A673 (cell line): ENCODE data around the gene ZBTB44. TPM values are rescaled to one million over a fixed set of nuclear protein-coding genes. Genes with fewer than 3 reads are reported as not detected.
A peak's percentile ranks its signal among the peaks of the same experiment; 100 is the strongest.

Experiments used
- BruUV-seq: library from RNA; stranded (reverse); fragments of 400-500 nt; replicated peaks from 2 replicates; lab custom pipeline; 2021; lab: Mats Ljungman, UMichigan
- CTCF ChIA-PET: fragments of 300-600 bp; sonication (Branson Sonifier 250); formaldehyde crosslinking; loops from one replicate; lab custom pipeline; 2022; ENCODE audit warnings: antibody characterized with exemption; lab: Charles Lee
- POLR2A ChIA-PET: fragments of 300-600 bp; sonication (Branson Sonifier 250); formaldehyde crosslinking; loops from one replicate; lab custom pipeline; 2022; ENCODE audit warnings: antibody characterized with exemption; ENCODE audit not compliant: low non-redundant PET; lab: Charles Lee
- DNase-seq: peaks from one replicate; pipeline ENCODE4 v3.0.0-alpha.2; 2015; ENCODE audit warnings: low spot score
- H3K27ac ChIP-seq: fragments of 200-600 bp; sonication (generic); 2 replicates; pipeline ENCODE4 v1.5.1; 2016; ENCODE audit warnings: mixed run types, low read depth, mild to moderate bottlenecking, mixed read lengths, antibody characterized with exemption, low read length; ENCODE audit not compliant: poor library complexity, severe bottlenecking
- H3K27me3 ChIP-seq: fragments of 200-600 bp; sonication (generic); replicated peaks from 2 replicates; pipeline ENCODE4 v1.6.1; 2017; ENCODE audit warnings: mixed run types, low read depth, mild to moderate bottlenecking, mixed read lengths, antibody characterized with exemption, low read length; ENCODE audit not compliant: insufficient read depth, poor library complexity
- H3K36me3 ChIP-seq: fragments of 200-600 bp; sonication (generic); 2 replicates; pipeline ENCODE4 v1.6.1; 2016; ENCODE audit warnings: mixed run types, mild to moderate bottlenecking, mixed read lengths, antibody characterized with exemption, low read length; ENCODE audit not compliant: insufficient read depth, poor library complexity, severe bottlenecking
- H3K4me1 ChIP-seq: fragments of 200-600 bp; sonication (generic); 2 replicates; pipeline ENCODE4 v1.6.1; 2017; ENCODE audit warnings: mixed run types, mild to moderate bottlenecking, mixed read lengths, antibody characterized with exemption, low read length; ENCODE audit not compliant: insufficient read depth, poor library complexity, severe bottlenecking
- H3K4me3 ChIP-seq: fragments of 200-600 bp; sonication (generic); 2 replicates; pipeline ENCODE4 v1.5.1; 2016; ENCODE audit warnings: low read depth, mixed run types, mild to moderate bottlenecking, mixed read lengths, low read length; ENCODE audit not compliant: poor library complexity, severe bottlenecking
- H3K9me3 ChIP-seq: fragments of 200-600 bp; sonication (generic); 2 replicates; pipeline ENCODE4 v1.6.1; 2016; ENCODE audit warnings: mixed run types, low read depth, mild to moderate bottlenecking, mixed read lengths, antibody characterized with exemption, low read length; ENCODE audit not compliant: poor library complexity, severe bottlenecking
- EZH2 ChIP-seq: fragments of 200-600 bp; sonication (generic); IDR thresholded peaks from 2 replicates; pipeline ENCODE4 v1.6.1; 2017; ENCODE audit warnings: borderline replicate concordance, low read depth, mild to moderate bottlenecking, mixed read lengths, antibody characterized with exemption, low read length; ENCODE audit not compliant: poor library complexity, severe bottlenecking
- intact Hi-C: fragments of 100-400 bp; cut with micrococcal nuclease; formaldehyde crosslinking; loops from one replicate; pipeline ENCODE4 v1.10.0; 2022; ENCODE audit not compliant: unreplicated experiment
- total RNA-seq: library from RNA; stranded (reverse); gene quantifications from 2 replicates; pipeline ENCODE4 v1.2.3, GENCODE V29; 2021
- TF ChIP-seq, protein P1 (sequence below): fragments of 300-800, 200-600 bp; sonication (generic); conservative IDR thresholded peaks from 2 replicates; pipeline ENCODE4 v1.5.1; 2017; ENCODE audit warnings: low read depth, mild to moderate bottlenecking, antibody characterized with exemption, low read length, moderate library complexity, mixed read lengths

ZBTB44 gene
- total RNA-seq, 1 experiment from 2014 or later, result 37.0 TPM

DNA sequence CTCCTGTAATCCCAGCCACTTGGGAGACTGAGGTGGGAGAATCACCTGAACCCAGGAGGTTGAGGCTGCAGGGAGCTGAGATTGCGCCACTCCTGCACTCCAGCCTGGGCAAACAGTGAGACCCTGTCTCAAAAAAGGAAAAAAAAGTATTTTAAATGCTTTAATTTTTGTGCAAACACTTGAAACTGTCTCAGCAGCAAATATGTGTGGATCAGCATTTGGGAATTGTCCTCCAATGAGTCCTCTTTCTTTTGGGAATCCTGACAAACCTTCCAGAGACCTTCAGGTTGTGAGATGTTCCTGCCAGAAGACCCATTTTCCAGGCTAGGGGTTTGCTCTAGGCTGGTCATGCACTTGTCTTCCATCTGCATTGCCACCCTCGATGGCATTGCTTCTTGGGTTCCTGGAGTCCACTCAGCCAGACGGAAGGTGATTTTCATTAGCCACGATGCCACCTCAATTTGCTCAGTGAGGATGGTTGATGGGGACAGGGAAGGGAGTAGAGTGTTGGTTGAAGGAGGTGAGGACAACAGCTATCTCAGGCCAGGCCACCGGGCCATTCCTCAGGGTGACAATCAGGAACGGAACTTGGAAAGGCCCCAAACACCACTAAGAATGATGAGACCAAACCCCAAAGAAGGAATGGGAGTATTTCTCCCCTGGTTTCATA is 99.7 kb downstream of the ZBTB44 start:
- ChIA-PET POLR2A (no interaction called here), CTCF (no interaction called here)
- no peak for DNase-seq
- H3K27me3 ChIP-seq, result no peaks in the 10 kb centered on the region
- no peak overlapping the region for H3K4me3 ChIP-seq
- H3K36me3 ChIP-seq, result no peaks in the 10 kb centered on the region
- TF ChIP-seq, protein P1, sequence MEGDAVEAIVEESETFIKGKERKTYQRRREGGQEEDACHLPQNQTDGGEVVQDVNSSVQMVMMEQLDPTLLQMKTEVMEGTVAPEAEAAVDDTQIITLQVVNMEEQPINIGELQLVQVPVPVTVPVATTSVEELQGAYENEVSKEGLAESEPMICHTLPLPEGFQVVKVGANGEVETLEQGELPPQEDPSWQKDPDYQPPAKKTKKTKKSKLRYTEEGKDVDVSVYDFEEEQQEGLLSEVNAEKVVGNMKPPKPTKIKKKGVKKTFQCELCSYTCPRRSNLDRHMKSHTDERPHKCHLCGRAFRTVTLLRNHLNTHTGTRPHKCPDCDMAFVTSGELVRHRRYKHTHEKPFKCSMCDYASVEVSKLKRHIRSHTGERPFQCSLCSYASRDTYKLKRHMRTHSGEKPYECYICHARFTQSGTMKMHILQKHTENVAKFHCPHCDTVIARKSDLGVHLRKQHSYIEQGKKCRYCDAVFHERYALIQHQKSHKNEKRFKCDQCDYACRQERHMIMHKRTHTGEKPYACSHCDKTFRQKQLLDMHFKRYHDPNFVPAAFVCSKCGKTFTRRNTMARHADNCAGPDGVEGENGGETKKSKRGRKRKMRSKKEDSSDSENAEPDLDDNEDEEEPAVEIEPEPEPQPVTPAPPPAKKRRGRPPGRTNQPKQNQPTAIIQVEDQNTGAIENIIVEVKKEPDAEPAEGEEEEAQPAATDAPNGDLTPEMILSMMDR, result no peak
- TF ChIP-seq EZH2, result no peak
- intact Hi-C loops, result loop anchor here (5.0 to 10.0 kb wide), 2 partner anchors 293 to 680 kb away; no protein-coding TSS in a partner anchor
- no TSS peak for BruUV-seq
- H3K4me1 ChIP-seq, result no peaks in the 10 kb centered on the region
- H3K27ac ChIP-seq, result no peak overlapping the region
- no peaks in the 10 kb centered on the region for H3K9me3 ChIP-seq

DNA sequence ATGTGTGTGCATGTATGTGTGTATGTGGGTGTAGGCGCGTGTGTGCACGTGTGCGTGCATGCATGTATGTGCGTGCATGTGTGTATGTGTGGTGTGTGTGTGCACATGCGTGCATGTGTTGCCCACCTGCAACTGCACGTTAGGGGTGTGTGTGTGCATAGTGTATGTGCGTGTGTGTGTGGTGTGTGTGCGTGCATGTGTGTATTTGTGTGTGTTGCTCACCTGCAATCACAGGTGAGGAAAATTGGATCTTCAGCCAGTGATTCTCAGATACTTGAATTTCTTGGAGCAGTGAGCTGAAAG is 100.8 kb downstream of the ZBTB44 start:
- CTCF ChIA-PET, result no interaction called here
- Histone ChIP-seq H3K4me1 (no peaks in the 10 kb centered on the region), H3K9me3 (no peaks in the 10 kb centered on the region), H3K27me3 (no peaks in the 10 kb centered on the region), H3K36me3 (no peaks in the 10 kb centered on the region), H3K27ac (no peak overlapping the region), H3K4me3 (no peak overlapping the region)
- DNase-seq, result no peak
- POLR2A ChIA-PET, result no interaction called here
- intact Hi-C loops, result loop anchor here (1.0 to 10.0 kb wide), 4 partner anchors 213 to 681 kb away; no protein-coding TSS in a partner anchor
- no peak for TF ChIP-seq EZH2
- TF ChIP-seq, protein P1, result no peak
- BruUV-seq, result no TSS peak

DNA sequence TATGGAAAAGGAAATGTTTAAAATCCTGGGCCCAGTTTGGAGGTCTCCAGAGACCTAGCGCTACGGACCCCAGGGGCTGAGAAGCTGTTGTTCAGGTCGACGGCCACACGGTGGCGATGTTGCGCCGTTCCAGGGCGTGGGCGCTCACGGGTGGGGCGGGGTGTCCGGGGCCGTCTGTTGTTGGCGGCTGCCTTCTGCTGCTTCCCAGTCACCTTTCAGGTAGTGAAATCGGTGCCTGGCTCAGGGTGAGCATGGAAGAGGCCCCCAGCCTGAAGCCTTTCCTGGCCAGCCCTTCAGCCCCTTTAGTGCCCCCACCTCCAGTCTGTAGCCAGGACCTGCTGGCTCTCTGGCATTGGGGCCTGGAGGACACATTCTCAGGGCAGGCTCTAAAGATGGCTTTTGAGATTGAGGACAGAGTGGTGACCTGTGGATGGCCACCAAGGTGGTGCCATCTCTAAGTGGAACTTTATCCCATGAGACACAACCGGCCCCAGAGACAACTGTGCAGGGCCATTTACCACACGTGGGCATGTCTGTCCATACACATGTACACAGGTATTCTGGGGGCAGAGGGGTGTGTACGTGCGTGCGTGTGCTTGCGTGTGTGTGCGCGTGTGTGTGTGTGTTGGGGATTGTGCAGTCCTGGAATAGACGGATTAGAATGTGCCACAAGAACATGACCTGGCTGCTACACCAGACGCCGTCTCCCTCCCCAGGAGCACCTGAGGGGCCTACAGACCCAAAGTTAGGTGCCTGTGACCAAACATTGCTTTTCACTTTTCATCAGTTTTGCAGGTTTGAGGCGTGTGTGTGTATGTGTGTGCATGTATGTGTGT is 101.4 kb downstream of the ZBTB44 start:
- CTCF ChIA-PET, result interaction anchor here (0.7 to 1.6 kb wide), 11 partner anchors 18 to 703 kb away, joined by 3 to 23 read pairs (median 3); partner anchors contain the start of genes ADAMTS8 and SNX19
- no peak for TF ChIP-seq EZH2
- TF ChIP-seq, protein P1, result peak; percentile 99

More for the DNA sequence above, 101.4 kb downstream of the ZBTB44 start:
- Histone ChIP-seq H3K4me1 (no peaks in the 10 kb centered on the region), H3K36me3 (no peaks in the 10 kb centered on the region), H3K27ac (no peak overlapping the region), H3K9me3 (no peaks in the 10 kb centered on the region), H3K4me3 (no peak overlapping the region), H3K27me3 (no peaks in the 10 kb centered on the region)
- POLR2A ChIA-PET, result interaction anchor here (0.5 kb wide), 1 partner anchor 146 kb away, joined by 3 read pairs; no protein-coding TSS in a partner anchor
- DNase-seq, result peak; percentile 75
- intact Hi-C loops, result loop anchor here (1.0 to 10.0 kb wide), 4 partner anchors 214 to 681 kb away; no protein-coding TSS in a partner anchor
- BruUV-seq, result no TSS peak
